Activated CD4-positive, alpha-beta T cell treated with anti-CD3 and anti-CD28 coated beads, Interleukin-2, amount 50 U/mL, for 24 hours (primary cell): ENCODE results near the gene CACNB2.
"Not testable (repeated sequence)": the region's sequence is repeated elsewhere in the genome, so short reads cannot be mapped to it uniquely, and the experiment has no call there.

Experiments used
- DNase-seq, 2 donors: peaks; one replicate each; pipeline ENCODE4 v3.0.0-alpha.2; 2020; ENCODE audit warnings: low read depth in 1 of 2, low spot score in 1 of 2

Gene CACNB2

DNA sequence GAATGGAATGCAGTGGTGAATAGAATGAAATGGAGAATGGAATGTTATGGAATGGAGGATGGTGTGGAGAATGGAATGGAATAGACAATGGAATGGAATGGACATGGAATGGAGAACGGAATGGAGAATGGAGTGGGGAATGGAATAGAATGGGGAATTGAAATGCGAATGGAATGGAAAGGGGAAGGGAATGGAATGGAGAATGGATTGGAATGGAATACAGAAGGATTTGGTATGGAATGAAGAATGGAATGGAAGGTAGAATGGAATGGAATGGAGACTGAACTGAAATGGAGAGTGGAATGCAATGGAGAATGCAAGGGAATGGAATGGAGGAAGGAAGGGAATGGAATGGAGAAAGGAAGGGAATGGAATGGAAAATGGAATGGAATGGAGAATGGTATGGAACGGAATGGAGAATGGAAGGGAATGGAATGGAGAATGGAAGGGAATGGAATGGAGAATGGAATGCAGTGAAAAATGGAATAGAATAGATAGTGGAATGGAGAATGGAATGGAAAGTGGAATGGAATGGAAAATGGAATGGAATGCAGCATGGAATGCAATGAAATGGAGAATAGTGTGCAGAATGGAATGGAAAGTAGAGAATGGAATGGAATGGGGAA, 416.4 kb downstream of the CACNB2 start:
- no peak for DNase-seq

DNA sequence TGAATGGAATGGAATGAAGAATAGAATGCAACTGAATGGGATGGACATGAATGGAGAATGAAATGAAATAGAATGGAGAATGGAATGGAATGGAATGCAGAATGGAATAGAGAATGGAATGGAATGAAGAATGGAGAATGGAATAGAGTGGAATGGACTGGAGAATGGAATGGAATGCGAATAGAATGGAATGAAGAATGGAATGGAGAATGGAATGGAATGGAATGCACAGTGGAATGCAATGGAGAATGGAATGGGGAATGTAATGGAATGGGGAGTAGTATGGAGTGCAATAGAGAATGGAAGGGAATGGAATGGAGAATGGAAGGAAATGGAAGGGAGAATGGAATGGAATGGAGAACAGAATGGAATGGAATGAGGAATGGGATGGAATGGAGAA, 417.7 kb downstream of the CACNB2 start:
- DNase-seq = no peak

DNA sequence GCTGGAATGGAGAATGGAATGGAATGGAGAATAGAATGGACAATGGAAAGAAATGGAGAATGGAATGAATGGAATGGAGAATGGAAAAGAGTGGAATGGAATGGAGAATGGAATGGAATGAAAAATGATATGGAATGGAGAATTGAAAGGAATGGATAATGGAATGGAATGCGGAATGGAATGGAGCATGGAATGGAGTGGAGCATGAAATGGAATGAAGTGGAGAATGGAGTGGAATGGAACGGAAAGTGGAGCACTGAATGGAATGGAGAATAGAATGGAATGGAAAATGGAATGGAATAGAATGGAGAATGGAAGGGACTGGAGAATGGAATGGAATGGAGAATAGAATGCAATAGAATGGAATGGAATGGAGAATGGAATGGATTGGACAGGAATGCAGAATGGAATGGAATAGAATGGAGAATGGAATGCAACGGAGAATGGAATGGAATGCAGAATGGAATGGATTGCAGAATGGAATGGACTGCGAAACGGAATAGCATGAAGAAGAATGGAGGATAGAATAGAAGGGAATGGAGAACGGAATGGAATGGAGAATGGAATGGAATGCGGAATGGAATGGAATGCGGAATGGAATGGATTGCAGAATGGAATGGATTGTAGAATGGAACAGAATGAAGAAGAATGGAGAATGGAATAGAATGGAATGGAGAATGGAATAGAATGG, 421.8 kb downstream of the CACNB2 start:
- DNase-seq = no peak

DNA sequence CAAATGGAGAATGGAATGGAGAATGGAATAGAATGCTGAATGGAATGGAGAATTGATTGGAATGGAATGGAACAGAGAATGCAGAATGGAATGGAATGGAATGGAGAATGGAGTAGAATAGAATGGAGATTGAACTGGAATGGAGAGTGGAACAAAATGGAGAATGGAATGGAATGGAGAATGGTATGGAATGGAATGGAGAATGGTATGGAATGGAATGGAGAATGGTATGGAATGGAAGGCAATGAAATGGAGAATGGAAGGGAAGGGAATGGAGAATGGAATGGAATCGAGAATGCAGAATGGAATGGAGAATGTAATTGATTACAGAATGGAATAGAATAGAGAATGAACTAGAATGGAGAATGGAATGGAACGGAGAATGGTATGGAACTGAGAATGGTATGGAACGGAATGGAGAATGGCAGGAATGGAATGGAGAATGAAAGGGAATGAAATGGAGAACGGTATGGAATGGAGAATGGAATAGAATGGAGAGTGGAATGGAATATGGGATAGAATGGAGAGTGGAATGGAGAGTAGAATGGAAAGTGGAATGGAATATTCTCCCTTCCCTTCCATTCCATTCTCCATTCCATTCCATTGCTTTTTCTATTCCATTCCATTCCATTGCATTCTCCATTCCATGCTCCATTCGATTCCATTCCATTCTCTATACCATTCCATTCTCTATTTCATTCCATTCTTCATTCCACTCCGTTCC, 422.9 kb downstream of the CACNB2 start:
- no peak for DNase-seq

DNA sequence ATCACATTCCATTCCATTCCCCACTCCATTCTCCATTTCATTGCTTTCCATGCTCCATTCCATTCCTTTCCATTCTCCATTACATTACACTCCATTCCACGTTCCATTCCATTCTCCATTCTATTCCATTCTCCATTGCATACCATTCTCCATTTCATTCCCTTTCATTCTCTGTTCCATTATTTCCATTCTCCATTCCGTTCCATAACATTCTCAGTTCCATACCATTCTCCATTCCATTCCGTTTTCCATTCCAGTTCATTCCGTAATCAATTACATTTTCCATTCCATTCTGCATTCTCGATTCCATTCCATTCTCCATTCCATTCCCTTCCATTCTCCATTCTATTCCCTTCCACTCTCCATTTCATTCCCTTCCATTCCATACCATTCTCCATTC, 424.8 kb downstream of the CACNB2 start:
- DNase-seq = no peak

DNA sequence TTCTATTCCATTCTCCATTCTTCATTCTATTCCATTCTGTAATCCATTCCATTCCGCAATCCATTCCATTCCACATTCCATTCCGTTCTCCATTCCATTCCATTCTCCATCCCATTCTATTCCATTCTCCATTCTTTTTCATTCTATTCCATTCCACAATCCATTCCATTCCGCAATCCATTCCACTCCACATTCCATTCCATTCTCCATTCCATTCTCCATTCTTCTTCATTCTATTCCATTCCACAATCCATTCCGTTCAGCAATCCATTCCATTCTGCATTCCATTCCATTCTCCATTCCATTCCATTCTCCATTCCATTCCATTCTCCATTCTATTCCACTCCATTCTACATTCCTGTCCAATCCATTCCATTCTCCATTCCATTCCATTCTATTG, 426.0 kb downstream of the CACNB2 start:
- DNase-seq = no peak

DNA sequence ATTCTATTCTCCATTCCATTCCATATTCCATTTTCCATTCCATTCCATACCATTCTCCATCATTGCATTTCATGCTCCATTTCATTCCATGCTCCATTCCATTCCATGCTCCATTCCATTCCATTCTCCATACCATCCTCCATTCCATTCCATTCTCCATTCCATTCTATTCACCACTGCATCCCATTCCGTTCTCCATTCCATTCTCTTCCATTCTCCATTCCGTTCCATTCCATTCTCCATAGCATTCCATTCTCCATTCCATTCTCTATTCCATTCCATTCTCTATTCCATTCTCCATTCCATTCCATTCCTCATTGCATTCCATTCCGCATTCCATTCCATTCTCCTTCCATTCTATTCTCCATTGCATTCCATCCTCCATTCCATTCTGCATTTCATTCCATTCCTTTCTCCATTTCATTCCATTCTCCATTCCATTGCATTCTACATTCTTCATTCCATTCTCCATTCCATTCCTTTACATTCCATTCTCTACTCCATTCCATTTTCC, 427.2 kb downstream of the CACNB2 start:
- DNase-seq = no peak

DNA sequence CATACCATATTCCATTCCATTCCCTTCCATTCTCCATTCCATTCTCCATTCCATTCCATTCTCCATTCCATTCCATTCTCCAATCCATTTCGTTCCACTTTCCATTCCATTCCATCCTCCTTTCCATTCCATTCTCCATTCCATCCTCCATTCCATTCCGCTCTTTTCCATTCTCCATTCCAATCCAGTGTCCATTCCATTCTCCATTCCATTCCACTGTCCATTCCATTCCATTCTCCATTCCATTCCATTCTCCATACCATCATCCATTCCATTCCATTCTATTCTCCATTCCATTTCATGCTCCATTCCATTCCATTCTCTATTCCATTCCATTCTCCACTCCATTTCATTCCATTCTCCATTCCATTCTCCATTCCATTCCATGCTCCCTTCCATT, 430.2 kb downstream of the CACNB2 start:
- not testable (repeated sequence) for DNase-seq

DNA sequence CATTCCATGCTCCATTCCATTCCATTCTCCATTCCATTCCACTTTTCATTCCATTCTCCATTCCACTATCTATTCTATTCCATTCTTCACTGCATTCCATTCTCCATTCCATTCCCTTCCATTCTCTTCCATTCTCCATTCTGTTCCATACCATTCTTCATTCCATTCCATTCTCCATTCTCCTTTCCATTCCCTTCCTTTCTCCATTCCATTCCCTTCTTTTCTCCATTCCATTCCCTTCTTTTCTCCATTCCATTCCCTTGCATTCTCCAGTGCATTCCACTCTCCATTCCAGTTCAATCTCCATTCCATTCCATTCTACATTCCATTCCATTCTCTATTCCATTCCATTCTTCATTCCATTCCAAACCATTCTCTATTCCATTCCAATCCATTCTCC, 430.9 kb downstream of the CACNB2 start:
- DNase-seq = no peak

DNA sequence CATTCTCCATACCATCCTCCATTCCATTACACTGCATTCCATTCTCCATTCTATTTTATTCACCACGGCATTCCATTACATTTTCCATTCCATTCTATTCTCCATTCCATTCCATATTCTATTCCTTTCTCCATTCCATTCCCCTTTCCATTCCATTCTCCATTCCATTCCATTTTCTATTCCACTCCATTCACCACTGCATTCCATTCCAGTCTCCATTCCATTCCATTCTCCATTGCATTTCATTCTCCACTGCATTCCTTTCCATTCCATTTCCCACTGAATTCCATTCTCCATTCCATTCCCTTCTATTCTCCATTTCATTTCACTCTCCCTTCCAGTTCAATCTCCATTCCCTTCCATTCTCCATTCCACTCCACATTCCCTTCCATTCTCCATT, 431.6 kb downstream of the CACNB2 start:
- DNase-seq = no peak

DNA sequence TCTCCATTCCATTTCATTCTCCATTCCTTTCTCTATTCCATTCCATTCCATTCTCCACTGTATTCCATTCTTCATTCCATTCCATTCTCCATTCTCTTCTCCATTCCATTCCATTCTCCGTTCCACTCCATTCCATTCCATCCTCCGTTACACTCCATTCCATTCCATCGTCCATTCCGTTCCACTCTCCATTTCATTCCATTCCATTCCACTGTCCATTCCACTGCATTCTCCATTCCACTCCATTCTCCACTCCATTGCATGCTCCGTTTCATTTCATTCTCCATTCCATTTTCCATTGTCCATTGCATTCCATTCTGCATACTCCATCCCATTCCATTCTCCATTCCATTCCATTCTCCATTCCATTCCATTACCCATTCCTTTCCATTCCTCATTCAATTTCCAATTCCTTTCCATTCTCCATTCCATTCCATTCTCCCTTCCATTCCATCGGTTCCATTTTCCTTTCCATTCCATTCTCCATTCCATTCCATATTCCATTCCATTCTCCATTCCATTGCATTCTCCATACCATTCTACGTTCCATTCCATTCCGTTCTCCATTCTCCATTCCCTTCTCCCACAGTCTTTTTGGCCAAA, 432.8 kb downstream of the CACNB2 start:
- no peak for DNase-seq

DNA sequence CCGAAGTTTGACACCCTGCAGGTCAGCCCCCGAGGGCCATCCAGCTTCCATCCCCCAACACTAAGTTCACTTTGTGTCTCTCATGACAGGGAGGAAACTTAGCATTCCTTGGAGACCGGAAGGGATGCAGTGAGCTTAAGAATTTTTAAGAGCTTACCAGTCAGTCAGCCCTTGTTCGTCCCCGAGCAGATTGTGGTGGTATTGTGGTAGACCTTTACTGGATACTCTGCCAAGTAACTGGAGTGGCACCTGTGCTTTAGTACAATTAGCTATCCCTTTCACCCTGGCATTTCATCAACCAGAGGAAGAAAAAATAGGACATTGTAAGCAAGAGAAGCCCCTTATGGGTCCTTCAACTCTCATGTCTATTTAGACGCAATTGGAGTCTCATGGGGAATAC, 436.4 kb downstream of the CACNB2 start:
- no peak for DNase-seq

DNA sequence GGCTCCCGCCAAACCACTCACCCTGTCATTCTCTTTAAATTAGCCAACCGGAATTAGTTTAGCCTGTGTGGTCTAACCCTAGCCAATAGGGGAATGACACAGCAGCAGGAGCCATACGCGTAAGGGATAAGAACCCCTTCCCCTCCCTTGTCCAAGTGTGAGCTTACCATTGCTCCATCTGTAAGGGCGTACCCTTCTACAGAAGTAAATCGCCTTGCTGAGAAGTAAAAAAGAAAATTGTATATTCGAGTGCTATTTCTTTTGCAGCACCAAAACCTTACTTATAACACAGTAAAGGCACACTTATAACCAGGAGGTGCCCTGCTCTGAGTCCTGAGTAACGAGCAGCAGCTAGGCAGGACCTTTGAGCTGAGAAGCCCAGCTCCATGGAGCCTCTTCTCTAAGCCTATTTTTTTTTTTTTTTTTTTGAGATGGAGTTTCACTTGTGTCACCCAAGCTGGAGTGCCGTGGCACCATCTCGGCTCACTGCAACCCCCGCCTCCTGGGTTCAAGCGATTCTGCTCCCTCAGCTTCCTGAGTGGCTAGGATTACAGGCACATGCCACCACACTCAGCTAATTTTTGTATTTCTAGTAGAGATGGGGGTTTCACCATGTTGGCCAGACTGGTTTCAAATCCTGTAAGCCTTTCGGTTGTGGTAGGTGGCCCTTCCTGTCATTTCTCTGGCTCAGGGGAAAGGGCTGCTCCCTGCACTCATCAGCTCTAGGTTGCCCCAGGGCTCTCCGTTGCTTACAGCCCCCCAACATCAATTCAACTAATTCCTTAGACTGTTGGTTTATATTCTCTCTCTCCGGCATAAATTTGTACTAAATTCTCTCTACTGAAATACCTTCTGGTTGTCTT, 437.8 kb downstream of the CACNB2 start:
- no peak for DNase-seq

DNA sequence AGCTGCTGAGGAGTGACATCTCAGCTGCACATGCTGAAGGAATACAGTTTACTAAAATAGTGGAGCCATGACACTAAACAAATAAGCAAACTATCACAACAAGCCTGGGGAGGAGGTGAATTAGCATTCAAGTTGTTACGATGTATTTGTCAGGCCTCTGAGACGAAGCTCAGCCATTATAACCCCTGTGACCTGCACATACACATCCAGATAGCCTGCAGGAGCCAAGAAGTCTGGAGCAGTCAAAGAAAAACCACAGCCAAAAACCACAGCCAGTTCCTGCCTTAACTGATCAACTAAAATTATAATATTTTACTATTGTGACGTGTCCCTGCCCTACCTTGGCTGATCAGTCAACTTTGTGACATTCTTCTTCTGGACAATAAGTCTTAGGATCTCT, 442.6 kb downstream of the CACNB2 start:
- no peak for DNase-seq

DNA sequence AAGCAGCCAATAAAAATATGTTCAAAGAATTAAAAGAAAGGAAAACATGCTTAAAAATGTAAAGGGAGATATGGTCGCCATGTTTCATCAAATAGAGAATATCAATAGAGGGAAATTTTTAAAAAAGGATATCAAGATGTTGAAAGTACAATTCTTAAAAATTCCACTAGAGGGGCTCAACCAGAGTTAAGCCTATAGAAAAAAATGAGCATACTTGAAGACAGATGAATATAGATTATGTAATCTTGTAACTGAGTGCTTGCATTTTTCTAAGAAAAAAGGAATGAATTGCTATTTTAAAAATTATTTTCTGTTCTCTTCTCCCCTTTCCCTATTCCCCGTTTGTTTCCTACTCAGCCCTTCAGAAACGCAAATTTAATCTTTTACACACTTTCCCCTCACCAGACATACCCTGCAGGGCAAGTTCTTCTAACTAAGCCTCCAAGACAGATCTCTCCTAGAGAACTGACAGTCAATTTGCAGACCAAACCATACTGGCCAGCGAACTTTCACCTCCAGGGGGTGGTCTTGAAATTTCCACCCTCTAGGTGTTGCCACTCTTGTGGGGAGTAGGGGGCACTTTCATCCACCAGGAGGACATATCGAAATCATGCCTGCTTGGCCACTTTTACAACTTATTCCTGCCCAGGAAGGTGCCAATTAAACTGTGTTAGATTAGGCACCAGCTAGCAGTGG, 443.5 kb downstream of the CACNB2 start:
- no peak for DNase-seq

DNA sequence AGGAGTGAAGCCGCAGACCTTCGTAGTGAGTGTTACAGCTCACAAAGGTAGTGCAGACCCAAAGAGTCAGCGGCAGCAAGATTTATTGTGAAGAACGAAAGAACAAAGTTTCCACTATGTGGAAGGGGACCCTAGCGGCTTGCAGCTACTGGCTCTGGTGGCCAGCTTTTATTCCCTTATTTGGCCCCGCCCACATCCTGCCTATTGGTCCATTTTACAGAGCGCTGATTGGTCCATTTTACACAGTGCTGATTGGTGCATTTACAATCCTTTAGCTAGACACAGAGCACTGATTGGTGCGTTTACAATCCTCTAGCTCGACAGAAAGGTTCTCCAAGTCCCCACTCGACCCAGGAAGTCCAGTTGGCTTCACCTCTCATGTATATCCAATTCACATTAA, 446.4 kb downstream of the CACNB2 start:
- not testable (repeated sequence) for DNase-seq

DNA sequence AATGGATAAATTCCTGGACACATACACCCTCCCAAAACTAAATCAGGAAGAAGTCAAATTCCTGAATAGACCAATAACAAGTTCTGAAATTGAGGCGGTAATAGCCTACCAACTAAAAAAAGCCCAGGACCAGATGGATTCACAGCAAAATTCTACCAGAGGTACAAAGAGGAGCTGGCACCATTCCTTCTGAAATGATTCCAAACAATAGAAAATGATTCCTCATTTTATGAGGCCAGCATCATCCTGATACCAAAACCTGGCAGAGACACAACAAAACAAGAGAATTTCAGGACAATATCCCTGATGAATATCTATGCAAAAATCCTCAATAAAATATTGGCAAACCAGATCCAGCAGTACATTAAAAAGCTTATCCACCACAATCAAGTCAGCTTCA, 450.9 kb downstream of the CACNB2 start:
- DNase-seq = not testable (repeated sequence)
